T-helper 2 cell (primary cell): ENCODE data around the gene AQR.
"Not testable (repeated sequence)": the region's sequence is repeated elsewhere in the genome, so short reads cannot be mapped to it uniquely, and the experiment has no call there.

Source experiments
- DNase-seq, 5 experiments: peaks; one replicate each; pipeline versions ENCODE4 v3.0.0 to v3.0.0-alpha.2; 2012 to 2022
- total RNA-seq, 2 donors: gene quantifications; one replicate each; lab custom pipeline; 2026; lab: John Stamatoyannopoulos, UW

The AQR gene
- 102 to 123 reads per million in 2 donors for total RNA-seq

- peak; percentile 78 to 97 (median 86) for DNase-seq
Observed at GRCh38 chr15:34969340-34970097, at the start of gene AQR. AQR (minus strand) TSS chr15:34969742; CDS start chr15:34969613, 129 bp downstream.

GRCh38 chr15:35014241-35014640, 44.7 kb upstream of the AQR start:
- no peak for DNase-seq

GRCh38 chr15:35013370-35013769, 43.8 kb upstream of the AQR start:
- no peak for DNase-seq

GRCh38 chr15:35007397-35007796, 37.9 kb upstream of the AQR start:
- DNase-seq = no peak

GRCh38 chr15:35005933-35006332, 36.4 kb upstream of the AQR start:
- DNase-seq = no peak

- DNase-seq = no peak
Observed at GRCh38 chr15:35003928-35004327, 34.4 kb upstream of the AQR start.

- DNase-seq = no peak
Observed at GRCh38 chr15:35000511-35000910, 31.0 kb upstream of the AQR start.

- DNase-seq = no peak
Observed at GRCh38 chr15:34999906-35000305, 30.4 kb upstream of the AQR start.

GRCh38 chr15:34994925-34995324, 25.4 kb upstream of the AQR start:
- no peak for DNase-seq

GRCh38 chr15:34993877-34994276, 24.3 kb upstream of the AQR start:
- DNase-seq = peak in 1 of 5 experiments; percentile 95

- peak in 1 of 5 experiments; percentile 83 for DNase-seq
Observed at GRCh38 chr15:34993412-34993811, 23.9 kb upstream of the AQR start.

- DNase-seq = peak; percentile 60 to 90 (median 72)
Observed at GRCh38 chr15:34988027-34988902, 18.7 kb upstream of the AQR start, which contains the start of gene ZNF770. ZNF770 (minus strand) TSS chr15:34988287; CDS start chr15:34983434, 4,853 bp downstream.

- no peak for DNase-seq
Observed at GRCh38 chr15:34987609-34988026, 18.1 kb upstream of the AQR start.

- no peak for DNase-seq
Observed at GRCh38 chr15:34986771-34987480, 17.4 kb upstream of the AQR start.

GRCh38 chr15:34986326-34986725, 16.8 kb upstream of the AQR start:
- peak in 1 of 5 experiments; percentile 23 for DNase-seq

- peak in 1 of 5 experiments; percentile 69 for DNase-seq
Observed at GRCh38 chr15:34984889-34985630, 15.5 kb upstream of the AQR start.

GRCh38 chr15:34976743-34977142, 7.2 kb upstream of the AQR start:
- no peak for DNase-seq

GRCh38 chr15:34976073-34976472, 6.5 kb upstream of the AQR start:
- DNase-seq = no peak

- no peak for DNase-seq
Observed at GRCh38 chr15:34973512-34973911, 4.0 kb upstream of the AQR start.

GRCh38 chr15:34970098-34970643, 629 bp upstream of the AQR start:
- not testable (repeated sequence) for DNase-seq

GRCh38 chr15:34964277-34964676, 5.3 kb downstream of the AQR start:
- DNase-seq = no peak

GRCh38 chr15:34953851-34954250, 15.7 kb downstream of the AQR start:
- peak in 1 of 5 experiments; percentile 2 for DNase-seq
